Panc1 (cell line): ENCODE measurements around the gene GALNT10. TPM values are rescaled to one million over a fixed set of nuclear protein-coding genes. Genes with fewer than 3 reads are reported as not detected.

Experiments used
- ATAC-seq: fragments of 200-7000 bp; cut with Tn5 transposase; 2 replicates; pipeline ENCODE4 v1.9.1; 2020; ENCODE audit warnings: mild to moderate bottlenecking, moderate library complexity
- BruUV-seq: library from RNA; stranded (reverse); fragments of 400-500 nt; replicated peaks from 2 replicates; lab custom pipeline; 2021; lab: Mats Ljungman, UMichigan
- CTCF ChIA-PET: fragments of 300-600 bp; sonication (Branson Sonifier 250); formaldehyde crosslinking; loops from one replicate; lab custom pipeline; 2022; ENCODE audit warnings: antibody characterized with exemption; lab: Charles Lee
- POLR2A ChIA-PET: fragments of 300-600 bp; sonication (Branson Sonifier 250); formaldehyde crosslinking; loops from one replicate; lab custom pipeline; 2022; ENCODE audit warnings: antibody characterized with exemption; lab: Charles Lee
- DNase-seq: peaks from one replicate; pipeline ENCODE4 v3.0.0-alpha.2; 2010; ENCODE audit warnings: low read depth, low spot score
- H3K27ac ChIP-seq: 2 replicates; pipeline ENCODE4 v1.5.1; 2011; ENCODE audit warnings: mild to moderate bottlenecking, low read length, inconsistent platforms
- H3K27me3 ChIP-seq: fragments of 200-500 bp; sonication (Bioruptor generic); 2 replicates; pipeline ENCODE4 v1.6.0; 2014; ENCODE audit warnings: low read length, inconsistent platforms; ENCODE audit not compliant: control insufficient read depth, insufficient read depth
- H3K36me3 ChIP-seq: fragments of 200-500 bp; sonication (Bioruptor generic); 2 replicates; pipeline ENCODE4 v1.5.1; 2014; ENCODE audit warnings: inconsistent platforms, mild to moderate bottlenecking, low read length, moderate library complexity; ENCODE audit not compliant: control insufficient read depth, insufficient read depth
- H3K4me1 ChIP-seq: 2 replicates; pipeline ENCODE4 v1.5.1; 2011; ENCODE audit warnings: inconsistent platforms, mild to moderate bottlenecking, low read length, moderate library complexity; ENCODE audit not compliant: control insufficient read depth, insufficient read depth
- H3K4me3 ChIP-seq, 2 experiments: 2 replicates each; pipeline ENCODE4 v1.5.1; 2011 to 2012; ENCODE audit warnings: low read depth in 2 of 2, low read length in 2 of 2, mild to moderate bottlenecking in 2 of 2, inconsistent platforms in 1 of 2, moderate library complexity in 1 of 2
- H3K9me3 ChIP-seq: fragments of 200-500 bp; sonication (Bioruptor generic); 2 replicates; pipeline ENCODE4 v1.5.1; 2014; ENCODE audit warnings: low read depth, mild to moderate bottlenecking, inconsistent platforms, low read length, moderate library complexity; ENCODE audit not compliant: control insufficient read depth, insufficient read depth
- POLR2AphosphoS5 ChIP-seq: IDR thresholded peaks from 2 replicates; pipeline ENCODE4 v1.6.1; 2012; ENCODE audit warnings: mild to moderate bottlenecking, low read depth, low read length, moderate library complexity
- REST ChIP-seq, 2 experiments: IDR thresholded peaks; 2 replicates each; pipeline ENCODE4 v1.6.1; 2011 to 2012; ENCODE audit warnings: low read depth in 2 of 2, control low read depth in 1 of 2, low read length in 1 of 2, mild to moderate bottlenecking in 1 of 2, moderate library complexity in 1 of 2; ENCODE audit not compliant: insufficient read depth in 1 of 2
- SIN3A ChIP-seq: IDR thresholded peaks from 2 replicates; pipeline ENCODE4 v1.6.1; 2012; ENCODE audit warnings: low read depth, mild to moderate bottlenecking, low read length, moderate library complexity, borderline replicate concordance; ENCODE audit not compliant: insufficient read depth
- TCF7L2 ChIP-seq: IDR thresholded peaks from 2 replicates; pipeline ENCODE4 v1.6.1; 2011; ENCODE audit warnings: mild to moderate bottlenecking, low read depth, low read length, inconsistent platforms
- in situ Hi-C: cut with HindIII; loops from 2 replicates; pipeline ENCODE4 v1.10.0; 2016; ENCODE audit warnings: low sequenced_read_pairs, low pct_unique_long_range_greater_than_20kb
- intact Hi-C: fragments of 100-400 bp; cut with micrococcal nuclease; formaldehyde crosslinking; loops from one replicate; pipeline ENCODE4 v1.10.0; 2022; ENCODE audit not compliant: unreplicated experiment
- total RNA-seq: library from RNA; stranded (reverse); gene quantifications from one replicate; pipeline ENCODE4 v1.2.1, GENCODE V29; 2021; ENCODE audit not compliant: unreplicated experiment
- TF ChIP-seq, protein P1 (sequence below): fragments of 450-650 bp; IDR thresholded peaks from 2 replicates; pipeline ENCODE4 v1.5.1; 2017; ENCODE audit warnings: mild to moderate bottlenecking

GALNT10 gene
- total RNA-seq, 1 experiment from 2014 or later, result 50.5 TPM

- ChIA-PET CTCF (no interaction called here), POLR2A (no interaction called here)
- no peak for DNase-seq
- H3K27me3 ChIP-seq, result no peaks in the 10 kb centered on the region
- no peaks in the 10 kb centered on the region for H3K4me1 ChIP-seq
- BruUV-seq, result no TSS peak
- intact Hi-C loops (no loop called here), in situ Hi-C loops (no loop called here)
- H3K27ac ChIP-seq, result no peak overlapping the region
- no peaks in the 10 kb centered on the region for H3K9me3 ChIP-seq
- H3K36me3 ChIP-seq, result no peaks in the 10 kb centered on the region
- ATAC-seq, result no peak
- TF ChIP-seq TCF7L2 (no peak), POLR2AphosphoS5 (no peak), REST (IDR thresholded peaks at IDR 0.05; ENCODE audit: insufficient read depth in 1 of 2, low read depth in 2 of 2, low read length in 1 of 2) (no peak), SIN3A (no peak)
- TF ChIP-seq, protein P1, sequence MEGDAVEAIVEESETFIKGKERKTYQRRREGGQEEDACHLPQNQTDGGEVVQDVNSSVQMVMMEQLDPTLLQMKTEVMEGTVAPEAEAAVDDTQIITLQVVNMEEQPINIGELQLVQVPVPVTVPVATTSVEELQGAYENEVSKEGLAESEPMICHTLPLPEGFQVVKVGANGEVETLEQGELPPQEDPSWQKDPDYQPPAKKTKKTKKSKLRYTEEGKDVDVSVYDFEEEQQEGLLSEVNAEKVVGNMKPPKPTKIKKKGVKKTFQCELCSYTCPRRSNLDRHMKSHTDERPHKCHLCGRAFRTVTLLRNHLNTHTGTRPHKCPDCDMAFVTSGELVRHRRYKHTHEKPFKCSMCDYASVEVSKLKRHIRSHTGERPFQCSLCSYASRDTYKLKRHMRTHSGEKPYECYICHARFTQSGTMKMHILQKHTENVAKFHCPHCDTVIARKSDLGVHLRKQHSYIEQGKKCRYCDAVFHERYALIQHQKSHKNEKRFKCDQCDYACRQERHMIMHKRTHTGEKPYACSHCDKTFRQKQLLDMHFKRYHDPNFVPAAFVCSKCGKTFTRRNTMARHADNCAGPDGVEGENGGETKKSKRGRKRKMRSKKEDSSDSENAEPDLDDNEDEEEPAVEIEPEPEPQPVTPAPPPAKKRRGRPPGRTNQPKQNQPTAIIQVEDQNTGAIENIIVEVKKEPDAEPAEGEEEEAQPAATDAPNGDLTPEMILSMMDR, result no peak
- H3K4me3 ChIP-seq, result no peak overlapping the region
Measured at GRCh38 chr5:154419236-154419635, 228.7 kb downstream of the GALNT10 start.

DNA sequence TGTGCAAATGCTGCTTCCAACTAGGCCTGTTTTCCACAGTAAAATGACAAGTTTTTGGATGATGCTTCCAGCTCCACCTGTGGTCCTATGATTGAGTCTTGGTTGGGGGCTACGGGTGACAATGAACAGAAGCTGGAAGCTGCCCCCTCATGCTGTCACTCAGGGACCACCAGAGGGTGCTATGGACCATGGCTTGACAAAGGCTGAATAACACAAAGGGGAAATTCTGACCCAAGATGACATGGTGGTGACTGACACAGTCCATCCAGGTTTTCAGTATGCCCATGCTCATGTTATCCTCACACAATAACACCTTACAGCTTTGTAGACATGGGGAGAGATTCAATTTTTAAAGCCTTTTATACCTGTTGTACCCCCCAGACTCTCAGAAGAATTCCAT lies 231.3 kb downstream of the GALNT10 start:
- Histone ChIP-seq H3K4me1 (no peaks in the 10 kb centered on the region), H3K36me3 (no peaks in the 10 kb centered on the region), H3K27ac (no peak overlapping the region), H3K9me3 (no peaks in the 10 kb centered on the region), H3K4me3 (no peak overlapping the region), H3K27me3 (no peaks in the 10 kb centered on the region)
- BruUV-seq, result no TSS peak
- ChIA-PET CTCF (no interaction called here), POLR2A (no interaction called here)
- ATAC-seq (peak; percentile 62), DNase-seq (no peak)
- intact Hi-C loops (no loop called here), in situ Hi-C loops (no loop called here)
- TF ChIP-seq, protein P1, result peak; percentile 69
- no peak for TF ChIP-seq SIN3A
